Activated naive CD4-positive, alpha-beta T cell treated with anti-CD3 and anti-CD28 coated beads, Interleukin-2, amount 50 U/mL, for 72 hours (primary cell): ENCODE data around the gene CKMT2. TPM values are rescaled to one million over a fixed set of nuclear protein-coding genes. Genes with fewer than 3 reads are reported as not detected.
"Not testable (repeated sequence)": the region's sequence is repeated elsewhere in the genome, so short reads cannot be mapped to it uniquely, and the experiment has no call there.

Experiments
- ATAC-seq, 2 donors: fragments of 150-1000 bp; cut with Tn5 transposase; 2 replicates each; pipeline ENCODE4 v1.10.0; 2021; ENCODE audit warnings: mild to moderate bottlenecking in 2 of 2, moderate library complexity in 2 of 2
- DNase-seq, 2 donors: peaks; one replicate each; pipeline ENCODE4 v3.0.0; 2021 to 2022; ENCODE audit warnings: low spot score in 2 of 2
- H3K27ac Mint-ChIP-seq, 2 donors: one replicate each; pipeline ENCODE4 v1.8.0; 2022; ENCODE audit warnings: mild to moderate bottlenecking in 2 of 2, mixed read lengths in 2 of 2
- H3K36me3 Mint-ChIP-seq, 2 donors: one replicate each; pipeline ENCODE4 v1.8.0; 2022; ENCODE audit warnings: mixed read lengths in 2 of 2
- H3K9me3 Mint-ChIP-seq, 2 donors: one replicate each; pipeline ENCODE4 v1.8.0; 2022; ENCODE audit warnings: mixed read lengths in 2 of 2
- total RNA-seq, 2 donors: library from RNA; stranded (reverse); gene quantifications; one replicate each; pipeline ENCODE4 v1.2.3, GENCODE V29; 2022

Gene CKMT2
- total RNA-seq, 2 donors from 2014 or later: 0.51 TPM; not detected in 1

DNA sequence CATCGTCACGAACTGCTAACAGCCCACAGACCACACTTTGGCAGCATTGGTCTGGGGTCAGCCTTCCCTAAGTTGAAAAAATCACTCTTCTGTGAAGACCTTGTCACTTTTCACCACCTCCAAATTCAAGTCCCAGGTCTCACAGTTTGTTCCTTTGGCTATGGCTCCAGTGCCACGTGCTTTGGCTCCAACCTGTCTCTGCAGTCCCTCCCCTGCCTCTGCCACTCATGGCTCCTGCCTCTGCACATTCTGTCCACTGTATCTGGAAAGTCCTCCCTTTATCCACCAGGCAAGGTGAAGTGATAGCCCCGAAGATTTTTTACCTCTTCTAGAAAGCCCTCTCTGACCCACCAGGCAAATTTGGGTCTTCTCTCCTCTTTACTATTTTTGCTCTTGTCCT lies 5.3 kb downstream of the CKMT2 start:
- no peaks in the 10 kb centered on the region for H3K36me3 Mint-ChIP-seq
- no peak for ATAC-seq
- no peak for DNase-seq
- H3K27ac Mint-ChIP-seq: peak overlapping the region in 1 of 2 donors; percentile 78
- peaks cover 0 to 9% of the 10 kb centered on the region in 2 donors for H3K9me3 Mint-ChIP-seq

DNA sequence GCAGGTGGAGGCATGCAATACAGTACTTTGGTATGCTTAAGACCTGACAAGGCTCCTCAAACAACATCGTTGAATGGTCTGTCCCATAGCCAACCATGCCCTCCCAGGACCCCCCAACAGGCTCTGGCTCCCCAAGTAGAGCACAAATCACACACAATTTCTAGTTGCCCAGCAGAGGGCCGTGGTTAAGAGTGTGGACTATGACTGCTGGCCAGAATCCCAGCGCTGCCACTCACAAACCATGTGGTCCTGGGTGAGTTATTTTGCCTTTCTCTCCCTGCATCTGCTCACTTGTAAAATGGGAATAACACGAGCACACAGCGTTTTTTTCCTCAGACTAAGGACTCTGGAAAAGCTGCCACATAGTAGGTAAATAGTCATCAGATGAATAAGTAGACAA lies 6.5 kb downstream of the CKMT2 start:
- H3K27ac Mint-ChIP-seq: no peak overlapping the region
- peaks cover 0 to 9% of the 10 kb centered on the region in 2 donors for H3K9me3 Mint-ChIP-seq
- H3K36me3 Mint-ChIP-seq: no peaks in the 10 kb centered on the region
- ATAC-seq (no peak), DNase-seq (no peak)

- no peak for DNase-seq
- Mint-ChIP-seq H3K27ac (no peak overlapping the region), H3K9me3 (peaks cover 0 to 9% of the 10 kb centered on the region in 2 donors), H3K36me3 (no peaks in the 10 kb centered on the region)
- ATAC-seq: no peak
These were observed 7.9 kb downstream of the CKMT2 start for GRCh38 chr5:81241001-81241400.

DNA sequence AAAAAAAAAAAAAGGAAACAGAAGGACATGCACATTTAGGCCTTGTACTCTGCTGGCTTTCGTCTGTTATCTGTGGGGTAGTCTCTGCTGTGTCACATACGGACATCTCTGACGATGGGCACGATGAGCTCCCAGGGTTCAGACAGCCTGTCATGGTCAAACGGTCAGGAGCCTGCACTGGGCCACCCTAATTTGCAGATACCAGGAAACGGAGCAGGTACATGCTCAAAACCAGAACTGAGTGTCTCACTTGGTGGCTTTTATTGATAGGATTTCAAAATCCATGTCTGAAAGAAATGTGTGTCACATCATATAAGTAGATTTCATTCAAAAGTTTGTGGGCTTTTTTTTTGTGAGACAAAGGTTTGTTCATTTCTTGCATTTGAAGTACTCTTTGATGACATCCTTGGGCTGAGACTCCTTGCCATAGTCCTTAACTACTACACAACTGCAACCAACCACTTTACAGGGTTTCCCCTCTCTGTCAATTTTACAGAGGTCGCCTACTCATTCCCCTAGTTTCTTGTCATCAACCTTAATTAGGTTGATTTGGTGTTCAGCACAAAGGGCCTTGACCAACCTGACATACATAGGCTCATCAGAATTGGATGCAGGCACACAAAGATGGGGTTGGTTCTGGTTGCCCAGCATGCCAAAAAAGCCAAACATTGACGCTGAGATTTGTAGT lies 9.0 kb downstream of the CKMT2 start:
- ATAC-seq: peak; percentile 45 to 79
- DNase-seq: no peak
- peaks cover 0 to 5% of the 10 kb centered on the region in 2 donors for H3K9me3 Mint-ChIP-seq
- H3K36me3 Mint-ChIP-seq: no peaks in the 10 kb centered on the region
- peak overlapping the region in 1 of 2 donors; percentile 17 for H3K27ac Mint-ChIP-seq

GRCh38 chr5:81242906-81243436 lies 9.8 kb downstream of the CKMT2 start:
- H3K36me3 Mint-ChIP-seq: no peaks in the 10 kb centered on the region
- H3K27ac Mint-ChIP-seq: no peak overlapping the region

GRCh38 chr5:81244451-81244850 lies 11.3 kb downstream of the CKMT2 start:
- Mint-ChIP-seq H3K9me3 (no peaks in the 10 kb centered on the region), H3K27ac (no peak overlapping the region), H3K36me3 (no peaks in the 10 kb centered on the region)
- ATAC-seq (no peak), DNase-seq (no peak)

More at GRCh38 chr5:81242906-81243436, 9.8 kb downstream of the CKMT2 start:
- no peak for DNase-seq
- peaks cover 0 to 5% of the 10 kb centered on the region in 2 donors for H3K9me3 Mint-ChIP-seq
- ATAC-seq: no peak

DNA sequence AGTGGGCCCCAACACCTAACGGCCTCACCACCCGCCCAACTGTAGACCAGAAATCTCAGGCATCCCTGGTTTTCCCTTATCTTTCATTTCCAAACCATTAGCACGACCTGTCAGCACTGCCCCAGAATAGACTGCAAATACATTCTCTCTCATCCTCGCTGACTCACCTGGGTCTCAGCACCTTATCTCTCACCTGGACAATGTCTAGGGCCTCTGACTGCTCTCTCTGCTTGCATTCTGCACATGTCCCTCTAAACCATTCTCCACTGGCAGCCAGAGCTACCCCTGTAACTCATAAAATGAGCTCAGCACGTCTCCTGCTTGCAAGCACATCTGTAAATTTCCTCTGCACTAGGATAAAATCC lies 12.7 kb downstream of the CKMT2 start:
- H3K36me3 Mint-ChIP-seq: peaks cover 0 to 11% of the 10 kb centered on the region in 2 donors
- peaks cover 0 to 5% of the 10 kb centered on the region in 2 donors for H3K9me3 Mint-ChIP-seq
- ATAC-seq (no peak), DNase-seq (no peak)
- H3K27ac Mint-ChIP-seq: peak overlapping the region in 1 of 2 donors; percentile 9

GRCh38 chr5:81246697-81247096 lies 13.6 kb downstream of the CKMT2 start:
- DNase-seq (no peak), ATAC-seq (no peak)
- Mint-ChIP-seq H3K9me3 (peaks cover 0 to 5% of the 10 kb centered on the region in 2 donors), H3K36me3 (peaks cover 0 to 12% of the 10 kb centered on the region in 2 donors), H3K27ac (peak overlapping the region in 1 of 2 donors; percentile 9)

DNA sequence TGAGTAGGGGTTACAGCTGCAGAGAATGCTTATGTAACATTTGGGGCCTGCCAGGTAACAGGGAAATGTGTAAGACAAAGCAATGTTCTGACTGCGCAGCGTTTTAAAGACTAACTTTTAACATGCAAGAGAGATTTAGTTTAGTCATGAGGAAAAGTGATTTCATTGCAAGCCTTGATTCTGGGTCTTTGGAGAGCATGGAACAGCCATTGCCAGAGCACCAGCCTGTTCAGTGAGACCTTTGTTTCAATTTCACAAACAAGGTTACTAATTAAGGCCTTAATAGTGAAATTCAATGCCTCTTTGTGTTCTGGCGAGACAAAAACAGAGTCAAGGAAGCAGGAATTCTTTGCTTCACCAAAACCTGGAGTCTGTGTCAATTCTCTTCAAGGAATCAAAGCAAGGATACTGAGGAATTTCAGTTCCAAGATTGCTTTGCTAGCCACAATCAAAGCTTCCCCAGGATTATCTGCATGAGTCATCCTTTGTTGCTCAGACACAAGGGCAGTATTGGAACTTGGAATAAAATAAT lies 14.4 kb downstream of the CKMT2 start:
- Mint-ChIP-seq H3K9me3 (peaks cover 0 to 5% of the 10 kb centered on the region in 2 donors), H3K36me3 (peaks cover 0 to 12% of the 10 kb centered on the region in 2 donors), H3K27ac (no peak overlapping the region)
- DNase-seq (no peak), ATAC-seq (no peak)

DNA sequence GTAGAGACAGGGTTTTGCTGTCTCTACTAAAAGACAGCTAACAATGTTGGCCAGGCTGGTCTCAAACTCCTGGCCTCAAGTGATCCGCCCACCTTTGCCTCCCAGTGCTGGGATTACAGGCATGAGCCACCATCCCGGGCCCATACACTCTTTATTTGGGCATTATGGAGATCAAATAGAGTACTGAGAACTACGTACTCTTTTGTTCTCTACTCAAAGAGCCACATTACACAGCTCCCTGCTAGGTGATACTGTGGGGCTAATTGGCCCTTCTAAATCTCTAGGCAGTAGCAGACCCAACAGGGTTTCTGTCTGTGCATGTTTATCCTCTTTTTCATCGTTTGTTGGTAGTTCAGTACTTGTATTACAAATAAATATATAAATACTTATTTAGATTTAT lies 16.1 kb downstream of the CKMT2 start:
- H3K9me3 Mint-ChIP-seq: peaks cover 0 to 5% of the 10 kb centered on the region in 2 donors
- peaks cover 0 to 12% of the 10 kb centered on the region in 2 donors for H3K36me3 Mint-ChIP-seq
- ATAC-seq (no peak), DNase-seq (no peak)
- no peak overlapping the region for H3K27ac Mint-ChIP-seq

DNA sequence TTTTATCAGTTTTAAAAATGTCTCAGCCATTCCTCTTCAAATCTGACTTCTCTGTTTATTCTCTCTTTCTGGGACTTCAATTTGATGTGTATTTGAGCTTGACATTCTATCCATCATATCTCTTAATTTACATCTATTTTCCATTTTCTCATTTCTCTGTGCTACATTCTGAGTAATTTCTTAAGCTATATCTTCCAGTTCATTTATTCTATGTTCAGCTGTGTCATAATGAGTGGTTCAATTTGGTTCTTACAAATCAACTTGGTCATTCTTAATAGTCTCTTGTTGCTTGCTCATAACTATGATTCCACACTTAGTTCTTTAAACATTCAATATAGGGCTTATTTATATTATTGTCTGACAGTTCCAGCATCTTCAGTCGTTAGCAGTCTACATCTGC lies 16.9 kb downstream of the CKMT2 start:
- Mint-ChIP-seq H3K9me3 (peaks cover 0 to 5% of the 10 kb centered on the region in 2 donors), H3K36me3 (peaks cover 0 to 12% of the 10 kb centered on the region in 2 donors), H3K27ac (no peak overlapping the region)
- ATAC-seq (no peak), DNase-seq (no peak)

DNA sequence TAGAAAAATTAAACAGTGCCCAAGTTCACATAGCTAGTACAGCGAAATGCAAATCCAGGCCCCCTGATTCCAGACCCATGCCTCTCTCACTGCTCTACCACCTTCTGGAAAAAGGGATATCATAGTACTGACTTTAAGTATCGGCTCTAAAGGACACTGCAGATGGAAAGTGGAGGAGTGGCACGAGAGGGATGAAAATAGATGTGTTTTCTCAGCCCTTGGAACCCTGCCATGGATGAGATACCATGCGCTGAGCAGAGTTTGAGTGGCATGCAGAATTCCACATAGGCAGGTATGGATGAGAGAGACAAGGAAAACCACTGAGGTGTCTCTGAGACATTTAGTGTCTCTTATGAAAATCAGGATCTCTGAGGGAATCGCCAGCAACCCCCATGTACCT lies 18.8 kb downstream of the CKMT2 start:
- DNase-seq (no peak), ATAC-seq (no peak)
- no peak overlapping the region for H3K27ac Mint-ChIP-seq
- peaks cover 0 to 5% of the 10 kb centered on the region in 2 donors for H3K9me3 Mint-ChIP-seq
- H3K36me3 Mint-ChIP-seq: peaks cover 0 to 12% of the 10 kb centered on the region in 2 donors

GRCh38 chr5:81252904-81253303 lies 19.8 kb downstream of the CKMT2 start:
- Mint-ChIP-seq H3K9me3 (peaks cover 0 to 5% of the 10 kb centered on the region in 2 donors), H3K36me3 (peaks cover 0 to 12% of the 10 kb centered on the region in 2 donors), H3K27ac (no peak overlapping the region)
- ATAC-seq: no peak
- DNase-seq: no peak

GRCh38 chr5:81253875-81254274 lies 20.8 kb downstream of the CKMT2 start:
- DNase-seq (no peak), ATAC-seq (no peak)
- H3K27ac Mint-ChIP-seq: no peak overlapping the region
- H3K36me3 Mint-ChIP-seq: peaks cover 0 to 12% of the 10 kb centered on the region in 2 donors
- H3K9me3 Mint-ChIP-seq: peaks cover 0 to 5% of the 10 kb centered on the region in 2 donors

DNA sequence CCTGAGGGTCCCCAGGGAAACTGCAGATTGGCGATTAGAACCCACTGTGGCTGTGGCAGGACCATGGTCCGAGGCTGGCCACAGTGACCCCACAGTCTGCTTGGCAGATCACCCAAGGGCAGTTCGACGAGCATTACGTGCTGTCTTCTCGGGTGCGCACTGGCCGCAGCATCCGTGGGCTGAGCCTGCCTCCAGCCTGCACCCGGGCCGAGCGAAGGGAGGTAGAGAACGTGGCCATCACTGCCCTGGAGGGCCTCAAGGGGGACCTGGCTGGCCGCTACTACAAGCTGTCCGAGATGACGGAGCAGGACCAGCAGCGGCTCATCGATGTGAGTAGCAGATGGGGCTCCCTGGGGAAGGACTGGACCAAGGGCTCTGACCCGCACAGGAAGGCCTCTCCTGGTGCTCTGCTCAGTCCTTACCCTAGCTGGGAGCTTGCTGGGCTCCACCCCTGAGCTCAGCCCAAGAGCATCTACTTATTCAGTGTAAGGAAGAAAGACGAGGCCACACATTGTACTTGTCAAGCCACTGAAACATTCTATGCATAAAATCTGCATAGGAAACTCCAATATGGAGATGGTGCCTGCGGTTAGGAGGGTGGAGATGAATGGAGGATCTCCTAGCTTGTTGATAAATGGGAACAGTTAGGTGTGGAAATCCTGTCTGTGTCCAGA lies 21.9 kb downstream of the CKMT2 start:
- DNase-seq (no peak), ATAC-seq (no peak)
- Mint-ChIP-seq H3K36me3 (peaks cover 6 to 16% of the 10 kb centered on the region in 2 donors), H3K27ac (no peak overlapping the region), H3K9me3 (peaks cover 3 to 5% of the 10 kb centered on the region in 2 donors)

DNA sequence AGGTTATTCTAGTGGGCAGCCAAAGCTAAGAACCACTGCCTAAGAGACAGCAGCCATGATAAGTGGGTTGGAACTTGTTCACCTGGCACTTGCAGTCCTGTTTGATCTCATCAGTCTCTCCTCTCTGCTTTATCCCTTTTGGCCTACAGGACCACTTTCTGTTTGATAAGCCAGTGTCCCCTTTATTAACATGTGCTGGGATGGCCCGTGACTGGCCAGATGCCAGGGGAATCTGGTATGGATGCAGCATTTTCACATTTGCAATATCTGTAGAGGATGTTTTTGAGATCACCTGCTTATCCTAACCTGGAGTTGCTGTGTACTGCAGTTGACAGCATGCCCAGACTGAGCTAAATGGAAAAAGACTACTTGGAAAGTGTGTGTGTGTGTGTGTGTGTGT lies 23.6 kb downstream of the CKMT2 start:
- peaks cover 6 to 10% of the 10 kb centered on the region in 2 donors for H3K9me3 Mint-ChIP-seq
- no peak for DNase-seq
- peaks cover 18 to 24% of the 10 kb centered on the region in 2 donors for H3K36me3 Mint-ChIP-seq
- H3K27ac Mint-ChIP-seq: no peak overlapping the region
- no peak for ATAC-seq

DNA sequence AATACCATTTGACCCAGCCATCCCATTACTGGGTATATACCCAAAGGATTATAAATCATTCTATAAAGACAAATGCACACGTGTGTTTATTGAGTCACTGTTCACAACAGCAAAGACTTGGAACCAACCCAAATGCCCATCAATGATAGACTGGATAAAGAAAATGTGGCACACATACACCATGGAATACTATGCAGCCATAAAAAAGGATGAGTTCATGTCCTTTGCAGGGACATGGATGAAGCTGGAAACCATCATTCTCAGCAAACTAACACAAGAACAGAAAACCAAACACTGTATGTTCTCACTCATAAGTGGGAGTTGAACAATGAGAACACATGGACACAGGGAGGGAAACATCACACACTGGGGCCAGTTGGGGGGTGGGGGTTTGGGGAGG lies 29.7 kb downstream of the CKMT2 start:
- H3K27ac Mint-ChIP-seq, ATAC-seq, DNase-seq: not testable (repeated sequence)
- Mint-ChIP-seq H3K9me3 (peaks cover 6 to 10% of the 10 kb centered on the region in 2 donors), H3K36me3 (peaks cover 30 to 36% of the 10 kb centered on the region in 2 donors)
